Astrocyte of the cerebellum (primary cell): ENCODE data around the gene NCAM2.

Experiments
- DNase-seq: peaks from one replicate; pipeline ENCODE4 v3.0.0-alpha.2; 2011; ENCODE audit warnings: low read depth
- H3K4me3 ChIP-seq: 2 replicates; pipeline ENCODE4 v1.5.1; 2011; ENCODE audit warnings: mild to moderate bottlenecking, low read depth, low read length, moderate library complexity
- in situ Hi-C: cut with HindIII; loops from 2 replicates; pipeline ENCODE4 v1.10.0; 2017; ENCODE audit warnings: low sequenced_read_pairs
- TF ChIP-seq, protein P1 (sequence below): IDR thresholded peaks from 2 replicates; pipeline ENCODE4 v1.5.1; 2012; ENCODE audit warnings: low read length, low read depth, moderate library complexity, mild to moderate bottlenecking; ENCODE audit errors: missing control alignments

NCAM2 gene

GRCh38 chr21:21000591-21001175 is 2.5 kb downstream of the NCAM2 start:
- TF ChIP-seq, protein P1, sequence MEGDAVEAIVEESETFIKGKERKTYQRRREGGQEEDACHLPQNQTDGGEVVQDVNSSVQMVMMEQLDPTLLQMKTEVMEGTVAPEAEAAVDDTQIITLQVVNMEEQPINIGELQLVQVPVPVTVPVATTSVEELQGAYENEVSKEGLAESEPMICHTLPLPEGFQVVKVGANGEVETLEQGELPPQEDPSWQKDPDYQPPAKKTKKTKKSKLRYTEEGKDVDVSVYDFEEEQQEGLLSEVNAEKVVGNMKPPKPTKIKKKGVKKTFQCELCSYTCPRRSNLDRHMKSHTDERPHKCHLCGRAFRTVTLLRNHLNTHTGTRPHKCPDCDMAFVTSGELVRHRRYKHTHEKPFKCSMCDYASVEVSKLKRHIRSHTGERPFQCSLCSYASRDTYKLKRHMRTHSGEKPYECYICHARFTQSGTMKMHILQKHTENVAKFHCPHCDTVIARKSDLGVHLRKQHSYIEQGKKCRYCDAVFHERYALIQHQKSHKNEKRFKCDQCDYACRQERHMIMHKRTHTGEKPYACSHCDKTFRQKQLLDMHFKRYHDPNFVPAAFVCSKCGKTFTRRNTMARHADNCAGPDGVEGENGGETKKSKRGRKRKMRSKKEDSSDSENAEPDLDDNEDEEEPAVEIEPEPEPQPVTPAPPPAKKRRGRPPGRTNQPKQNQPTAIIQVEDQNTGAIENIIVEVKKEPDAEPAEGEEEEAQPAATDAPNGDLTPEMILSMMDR = no peak
- in situ Hi-C loops = no loop called here
- H3K4me3 ChIP-seq = no peak overlapping the region
- no peak for DNase-seq

DNA sequence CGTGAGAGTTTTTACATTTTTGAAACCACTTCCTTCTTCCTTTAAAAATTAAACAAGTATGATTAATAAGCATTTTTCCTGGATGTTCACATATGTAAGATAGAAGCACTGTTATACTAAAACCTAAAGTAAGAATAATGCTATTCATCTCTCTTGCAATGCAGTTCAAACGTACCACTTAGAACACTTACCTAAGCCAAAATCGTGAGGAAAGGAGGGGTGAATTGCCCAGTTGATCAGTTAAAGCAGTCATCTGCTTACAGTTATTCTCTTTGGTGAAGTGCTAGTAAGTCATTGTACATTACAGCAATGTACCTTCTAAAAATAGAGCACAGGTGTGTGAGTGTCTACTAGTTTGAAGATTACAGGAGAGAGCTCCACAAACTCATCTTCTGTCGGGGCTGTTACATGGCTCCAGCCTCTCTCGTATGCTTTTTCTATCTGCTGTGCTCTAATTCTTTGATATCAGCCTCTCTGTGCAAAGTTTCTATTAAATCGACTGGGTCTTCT is 3.4 kb downstream of the NCAM2 start:
- no peak for DNase-seq
- in situ Hi-C loops = no loop called here
- no peak overlapping the region for H3K4me3 ChIP-seq
- TF ChIP-seq, protein P1 = no peak

- in situ Hi-C loops = no loop called here
- no peak for DNase-seq
- H3K4me3 ChIP-seq = no peak overlapping the region
- TF ChIP-seq, protein P1 = no peak
These were observed 3.9 kb downstream of the NCAM2 start for GRCh38 chr21:21002153-21002552.

- H3K4me3 ChIP-seq = no peak overlapping the region
- in situ Hi-C loops = no loop called here
- TF ChIP-seq, protein P1 = peak; percentile 48
- no peak for DNase-seq
These were observed 5.5 kb downstream of the NCAM2 start for GRCh38 chr21:21003701-21004100.

DNA sequence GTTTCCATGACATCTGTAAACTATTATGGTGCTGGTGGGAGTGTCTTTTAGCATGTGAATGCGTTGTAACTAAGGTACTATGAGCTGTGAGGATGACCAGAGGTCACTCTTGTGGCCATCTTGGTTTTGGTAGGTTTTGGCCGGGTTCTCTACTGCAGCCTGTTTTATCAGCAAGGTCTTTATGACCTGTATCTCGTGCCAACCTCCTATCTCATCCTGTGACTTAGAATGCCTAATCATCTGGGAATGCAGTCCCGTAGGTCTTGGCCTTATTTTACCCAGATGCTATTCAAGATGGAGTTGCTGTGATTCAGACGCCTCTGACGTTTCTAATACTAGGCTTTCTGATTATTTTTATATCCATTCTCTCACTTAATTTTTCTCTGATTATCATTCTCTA is 9.4 kb downstream of the NCAM2 start:
- no peak for DNase-seq
- in situ Hi-C loops = no loop called here
- TF ChIP-seq, protein P1 = no peak
- H3K4me3 ChIP-seq = no peak overlapping the region

DNA sequence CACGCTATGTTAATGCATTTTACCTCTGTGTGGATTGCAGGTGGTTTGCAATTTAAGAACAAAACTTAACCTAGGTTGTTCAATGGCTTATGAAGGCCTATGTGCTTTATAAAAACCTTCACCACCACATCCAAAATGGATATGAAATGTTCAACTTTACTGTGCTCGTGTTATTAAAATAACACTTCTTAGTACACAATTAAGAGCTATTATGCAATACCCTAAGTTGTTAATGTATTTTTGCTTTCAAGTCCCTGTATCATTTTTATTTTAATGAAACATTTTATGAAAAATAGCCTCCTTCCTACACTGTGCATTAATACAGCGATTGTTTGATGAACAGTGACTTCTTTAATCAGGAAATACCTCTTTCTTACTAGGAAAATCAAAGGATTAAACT is 12.0 kb downstream of the NCAM2 start:
- TF ChIP-seq, protein P1 = no peak
- in situ Hi-C loops = no loop called here
- DNase-seq = no peak

More for the DNA sequence above, 12.0 kb downstream of the NCAM2 start:
- H3K4me3 ChIP-seq = no peak overlapping the region
